Fibroblast of pulmonary artery (primary cell): ENCODE results near the gene GHRH.

ENCODE experiments used
- DNase-seq: peaks from one replicate; pipeline ENCODE4 v3.0.0-alpha.2; 2010; ENCODE audit warnings: low read depth
- H3K4me3 ChIP-seq: replicated peaks from 2 replicates; pipeline ENCODE4 v1.5.1; 2011; ENCODE audit warnings: low read depth, mild to moderate bottlenecking, control low read depth, low read length, moderate library complexity
- TF ChIP-seq, protein P1 (sequence below): IDR thresholded peaks from 2 replicates; pipeline ENCODE4 v1.5.1; 2011; ENCODE audit warnings: mild to moderate bottlenecking, control low read depth, low read length, inconsistent platforms; ENCODE audit errors: missing control alignments

Gene GHRH

DNA sequence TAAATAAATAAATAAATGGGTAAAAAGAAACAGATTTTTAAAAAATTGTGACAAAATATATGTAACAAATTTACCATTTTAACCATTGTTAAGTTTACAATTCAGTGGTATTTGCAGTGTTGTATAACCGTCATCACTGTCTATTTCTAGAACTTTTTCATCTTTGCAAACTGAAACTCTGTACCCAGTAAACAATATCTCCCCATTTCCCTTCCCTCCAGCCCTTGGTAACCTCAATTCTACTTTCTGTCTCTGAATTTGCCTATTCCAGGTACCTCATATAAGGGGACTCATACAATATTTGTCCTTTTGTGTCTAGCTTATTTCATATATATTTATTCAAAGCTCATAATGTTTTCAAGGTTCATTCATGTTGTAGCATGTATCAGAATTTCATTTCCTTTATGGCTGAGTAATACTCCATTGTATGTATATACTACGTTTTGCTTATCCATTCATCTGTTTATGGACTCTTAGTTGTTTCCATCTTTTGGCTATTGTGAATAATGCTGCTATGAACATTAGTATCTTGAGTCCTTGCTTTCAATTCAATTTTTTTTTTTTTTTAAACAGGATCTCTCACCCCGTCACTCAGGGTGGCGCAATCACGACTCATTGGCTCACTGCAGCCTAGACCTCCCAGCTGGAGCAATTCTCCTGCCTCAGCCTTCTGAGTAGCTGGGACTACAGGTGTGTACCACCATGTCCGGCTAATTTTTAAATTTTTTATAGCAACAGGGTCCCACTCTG lies 36.8 kb upstream of the GHRH start:
- TF ChIP-seq, protein P1, sequence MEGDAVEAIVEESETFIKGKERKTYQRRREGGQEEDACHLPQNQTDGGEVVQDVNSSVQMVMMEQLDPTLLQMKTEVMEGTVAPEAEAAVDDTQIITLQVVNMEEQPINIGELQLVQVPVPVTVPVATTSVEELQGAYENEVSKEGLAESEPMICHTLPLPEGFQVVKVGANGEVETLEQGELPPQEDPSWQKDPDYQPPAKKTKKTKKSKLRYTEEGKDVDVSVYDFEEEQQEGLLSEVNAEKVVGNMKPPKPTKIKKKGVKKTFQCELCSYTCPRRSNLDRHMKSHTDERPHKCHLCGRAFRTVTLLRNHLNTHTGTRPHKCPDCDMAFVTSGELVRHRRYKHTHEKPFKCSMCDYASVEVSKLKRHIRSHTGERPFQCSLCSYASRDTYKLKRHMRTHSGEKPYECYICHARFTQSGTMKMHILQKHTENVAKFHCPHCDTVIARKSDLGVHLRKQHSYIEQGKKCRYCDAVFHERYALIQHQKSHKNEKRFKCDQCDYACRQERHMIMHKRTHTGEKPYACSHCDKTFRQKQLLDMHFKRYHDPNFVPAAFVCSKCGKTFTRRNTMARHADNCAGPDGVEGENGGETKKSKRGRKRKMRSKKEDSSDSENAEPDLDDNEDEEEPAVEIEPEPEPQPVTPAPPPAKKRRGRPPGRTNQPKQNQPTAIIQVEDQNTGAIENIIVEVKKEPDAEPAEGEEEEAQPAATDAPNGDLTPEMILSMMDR, result no peak
- DNase-seq, result peak; percentile 73
- H3K4me3 ChIP-seq, result no peak overlapping the region

DNA sequence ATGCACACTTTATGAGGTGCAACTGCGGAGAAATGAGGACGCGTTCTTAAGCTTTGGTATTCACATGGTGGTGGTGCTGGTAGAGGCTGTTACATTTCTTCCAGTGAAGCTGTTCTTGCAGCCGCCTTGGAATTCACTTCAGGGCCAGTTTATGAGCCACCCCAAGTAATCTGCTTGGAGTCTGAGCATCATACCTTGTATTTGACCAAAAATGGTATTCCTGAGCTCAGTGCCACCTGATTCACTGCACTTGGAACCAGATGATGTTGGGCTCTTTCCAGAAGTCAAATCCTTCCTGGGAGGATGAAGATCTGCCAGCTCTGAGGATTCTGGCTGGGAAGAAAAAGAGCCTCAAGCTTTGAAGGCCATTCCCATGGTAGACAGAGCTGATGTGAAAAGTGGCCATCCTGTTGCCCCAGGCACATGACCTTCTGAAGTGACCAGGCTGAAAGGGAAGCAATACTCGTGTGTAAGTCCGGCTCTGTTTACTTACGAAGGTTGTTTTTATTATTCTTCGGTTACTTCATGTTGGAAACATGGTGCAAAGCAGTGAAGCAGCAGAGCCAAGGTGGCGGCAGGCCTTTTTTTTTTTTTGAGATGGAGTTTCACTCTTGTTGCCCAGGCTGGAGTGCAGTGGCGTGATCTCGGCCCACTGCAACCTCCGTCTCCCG lies 35.6 kb upstream of the GHRH start:
- no peak overlapping the region for H3K4me3 ChIP-seq
- TF ChIP-seq, protein P1, result no peak
- DNase-seq, result peak; percentile 73

DNA sequence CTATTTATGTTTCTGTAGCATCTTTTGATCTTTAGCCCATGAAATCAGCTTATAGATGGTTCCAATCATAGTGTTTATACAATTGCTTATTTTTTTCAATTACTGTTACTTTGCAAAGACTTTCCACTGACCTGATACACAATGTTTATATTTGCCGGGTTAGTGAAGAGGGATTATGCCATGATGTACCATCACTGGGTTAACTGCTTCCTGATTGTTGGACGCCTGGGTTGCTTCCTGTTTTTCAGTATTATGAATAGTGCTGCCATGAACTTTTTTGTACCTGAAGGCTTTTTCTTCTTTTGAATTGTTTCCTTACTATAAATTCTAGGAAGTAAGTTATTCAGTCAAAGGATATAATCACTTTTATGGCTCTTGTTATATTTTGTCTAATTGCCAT lies 34.8 kb upstream of the GHRH start:
- TF ChIP-seq, protein P1, result no peak
- no peak overlapping the region for H3K4me3 ChIP-seq
- DNase-seq, result no peak

DNA sequence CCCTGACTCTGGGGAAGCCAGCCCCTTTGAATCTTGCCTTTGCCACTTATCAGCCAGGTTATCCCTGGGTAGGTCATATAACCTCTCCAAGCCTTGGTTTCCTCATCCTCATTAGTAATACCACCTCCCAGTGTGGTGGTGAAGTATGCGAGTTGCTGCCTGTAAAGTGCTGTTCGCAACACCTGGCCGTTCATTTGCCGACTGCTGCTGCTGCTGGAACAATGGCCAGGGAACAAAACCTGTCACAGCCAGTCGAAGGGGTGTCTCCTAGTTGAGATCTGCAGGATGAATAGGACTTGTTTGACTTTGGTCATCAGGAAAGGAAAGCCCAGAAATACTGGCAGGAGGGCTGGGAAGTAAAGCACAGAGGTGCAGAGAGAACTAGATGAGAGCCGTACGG lies 34.0 kb upstream of the GHRH start:
- TF ChIP-seq, protein P1, result no peak
- no peak overlapping the region for H3K4me3 ChIP-seq
- no peak for DNase-seq

DNA sequence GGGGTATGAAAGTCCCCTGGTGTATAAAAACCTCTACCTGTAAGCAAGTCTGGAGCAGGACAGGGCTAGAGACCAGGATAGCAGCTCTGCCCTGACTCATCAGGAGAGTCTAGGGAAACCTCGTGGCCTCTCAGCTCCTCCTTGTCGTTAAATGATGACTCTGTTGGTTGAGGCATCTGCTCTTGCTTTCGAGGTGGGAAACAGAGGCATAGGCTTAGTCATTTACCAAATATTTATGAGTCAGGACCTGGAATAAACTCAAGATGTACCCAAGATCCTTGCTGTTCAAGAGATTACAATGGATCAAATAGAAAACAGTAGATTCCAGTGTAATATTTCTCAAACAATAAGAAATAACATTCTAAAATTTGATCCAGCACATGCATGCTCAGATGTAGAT lies 33.4 kb upstream of the GHRH start:
- peak; percentile 93 for DNase-seq
- no peak overlapping the region for H3K4me3 ChIP-seq
- TF ChIP-seq, protein P1, result no peak

DNA sequence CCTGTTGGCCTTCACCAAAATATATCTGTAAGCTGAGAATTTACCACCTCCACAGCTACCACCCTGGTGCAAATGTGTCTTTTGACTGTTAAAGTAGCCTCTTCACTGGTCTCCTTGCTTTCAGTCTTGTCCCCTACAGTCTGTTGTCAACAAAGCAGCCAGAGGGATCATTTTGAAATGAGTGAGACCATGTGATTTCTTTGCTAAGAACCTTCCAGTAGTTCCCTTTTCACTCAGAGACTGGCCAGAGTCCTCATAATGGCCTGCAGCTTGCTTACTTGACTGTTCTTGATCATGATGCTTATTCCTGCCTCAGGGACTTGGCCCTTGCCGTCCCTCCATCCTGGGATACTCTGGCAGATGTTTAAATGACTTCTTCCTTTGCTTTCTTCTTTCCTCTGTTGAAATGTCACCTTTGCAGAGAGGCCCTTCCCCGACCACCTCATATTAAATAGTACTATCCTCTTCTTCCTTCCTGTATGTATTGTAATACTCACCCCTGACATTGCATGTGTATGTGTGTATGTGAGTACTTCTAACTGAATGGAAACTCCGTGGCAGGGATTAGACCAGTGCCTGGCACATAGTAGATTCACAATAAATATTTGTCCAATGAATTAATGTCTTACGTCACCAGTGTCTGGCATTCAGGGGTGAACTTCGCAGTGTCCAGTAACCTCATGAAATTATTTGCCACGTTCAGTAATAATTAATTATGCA lies 32.8 kb upstream of the GHRH start:
- DNase-seq, result no peak
- TF ChIP-seq, protein P1, result no peak
- no peak overlapping the region for H3K4me3 ChIP-seq
